Thymus (tissue), 11 donors: ENCODE results near the gene HAUS7. TPM values are rescaled to one million over a fixed set of nuclear protein-coding genes. Genes with fewer than 3 reads are reported as not detected.

Experiments
- DNase-seq, 9 donors: peaks; one replicate each; pipeline ENCODE4 v3.0.0-alpha.2; 2013; ENCODE audit warnings: low spot score in 9 of 9, low read depth in 6 of 9, missing footprints in 1 of 9
- H3K27ac ChIP-seq, 2 donors: one replicate each; pipeline ENCODE4 v1.5.1; 2013; ENCODE audit warnings: control low read depth in 1 of 2, low read depth in 1 of 2, low read length in 1 of 2, mild to moderate bottlenecking in 1 of 2, moderate library complexity in 1 of 2
- H3K27me3 ChIP-seq, 2 donors: one replicate each; pipeline ENCODE4 v1.5.1; 2013; ENCODE audit warnings: low read length in 1 of 2; ENCODE audit not compliant: control insufficient read depth in 2 of 2, insufficient read depth in 1 of 2
- H3K36me3 ChIP-seq, 2 donors: one replicate each; pipeline ENCODE4 v1.5.1; 2013; ENCODE audit warnings: low read length in 1 of 2, mild to moderate bottlenecking in 1 of 2, moderate library complexity in 1 of 2; ENCODE audit not compliant: control insufficient read depth in 2 of 2, insufficient read depth in 2 of 2
- H3K4me1 ChIP-seq, 2 donors: one replicate each; pipeline ENCODE4 v1.5.1; 2013; ENCODE audit warnings: low read length in 2 of 2; ENCODE audit not compliant: control insufficient read depth in 2 of 2, insufficient read depth in 2 of 2
- H3K4me3 ChIP-seq, 2 donors: one replicate each; pipeline ENCODE4 v1.5.1; 2013; ENCODE audit warnings: low read length in 2 of 2, control low read depth in 1 of 2, mild to moderate bottlenecking in 1 of 2
- H3K9me3 ChIP-seq, 2 donors: one replicate each; pipeline ENCODE4 v1.5.1; 2013; ENCODE audit warnings: low read length in 1 of 2, mild to moderate bottlenecking in 1 of 2; ENCODE audit not compliant: control insufficient read depth in 2 of 2, insufficient read depth in 1 of 2
- WGBS: extraction: QIAGEN DNeasy Blood & Tissue Kit; methylation state at CpG from one replicate; pipeline ENCODE4 v1.1.7; 2013; 5-methylcytosine and 5-hydroxymethylcytosine counted together
- polyA plus RNA-seq: library from polyadenylated mRNA; stranded (reverse); fragments of 200-250 nt; gene quantifications from one replicate; pipeline ENCODE4 v1.2.3, GENCODE V29; 2013
- total RNA-seq: library from RNA; stranded (reverse); fragments of 120-200 nt; gene quantifications from one replicate; pipeline ENCODE4 v1.2.4, GENCODE V29; 2013
- donor health status: healthy.

HAUS7 gene
- total and polyA plus RNA-seq, 2 donors, result 19.1 to 47.6 TPM

DNA sequence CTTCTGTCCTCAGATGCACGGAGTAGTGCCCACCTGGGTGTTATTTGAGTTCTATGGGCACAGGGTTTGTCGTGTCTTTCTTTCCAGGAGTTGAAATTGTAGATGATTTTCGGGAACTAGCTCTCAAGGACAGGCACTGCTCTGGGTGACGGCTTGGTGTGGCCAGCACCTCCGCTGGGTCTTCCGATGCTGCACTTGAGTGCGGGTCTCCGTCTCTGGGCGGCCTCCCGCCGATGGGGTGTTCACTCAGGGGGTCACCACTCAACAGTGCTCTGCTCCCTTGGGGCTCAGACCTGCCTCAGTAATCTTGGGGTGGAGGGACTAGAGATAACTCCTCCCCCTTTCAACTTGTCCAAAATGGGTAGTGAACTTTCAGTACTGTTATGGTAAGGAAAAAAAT, 56.6 kb downstream of the HAUS7 start:
- H3K36me3 ChIP-seq, result no peaks in the 10 kb centered on the region
- no peak overlapping the region for H3K4me3 ChIP-seq
- WGBS, result 95% methylated on average over 11 of the region's 11 CpGs
- peaks cover 0 to 26% of the 10 kb centered on the region in 2 donors for H3K27me3 ChIP-seq
- DNase-seq, result no peak
- no peak overlapping the region for H3K27ac ChIP-seq
- H3K4me1 ChIP-seq, result peaks cover 0 to 6% of the 10 kb centered on the region in 2 donors
- no peaks in the 10 kb centered on the region for H3K9me3 ChIP-seq

DNA sequence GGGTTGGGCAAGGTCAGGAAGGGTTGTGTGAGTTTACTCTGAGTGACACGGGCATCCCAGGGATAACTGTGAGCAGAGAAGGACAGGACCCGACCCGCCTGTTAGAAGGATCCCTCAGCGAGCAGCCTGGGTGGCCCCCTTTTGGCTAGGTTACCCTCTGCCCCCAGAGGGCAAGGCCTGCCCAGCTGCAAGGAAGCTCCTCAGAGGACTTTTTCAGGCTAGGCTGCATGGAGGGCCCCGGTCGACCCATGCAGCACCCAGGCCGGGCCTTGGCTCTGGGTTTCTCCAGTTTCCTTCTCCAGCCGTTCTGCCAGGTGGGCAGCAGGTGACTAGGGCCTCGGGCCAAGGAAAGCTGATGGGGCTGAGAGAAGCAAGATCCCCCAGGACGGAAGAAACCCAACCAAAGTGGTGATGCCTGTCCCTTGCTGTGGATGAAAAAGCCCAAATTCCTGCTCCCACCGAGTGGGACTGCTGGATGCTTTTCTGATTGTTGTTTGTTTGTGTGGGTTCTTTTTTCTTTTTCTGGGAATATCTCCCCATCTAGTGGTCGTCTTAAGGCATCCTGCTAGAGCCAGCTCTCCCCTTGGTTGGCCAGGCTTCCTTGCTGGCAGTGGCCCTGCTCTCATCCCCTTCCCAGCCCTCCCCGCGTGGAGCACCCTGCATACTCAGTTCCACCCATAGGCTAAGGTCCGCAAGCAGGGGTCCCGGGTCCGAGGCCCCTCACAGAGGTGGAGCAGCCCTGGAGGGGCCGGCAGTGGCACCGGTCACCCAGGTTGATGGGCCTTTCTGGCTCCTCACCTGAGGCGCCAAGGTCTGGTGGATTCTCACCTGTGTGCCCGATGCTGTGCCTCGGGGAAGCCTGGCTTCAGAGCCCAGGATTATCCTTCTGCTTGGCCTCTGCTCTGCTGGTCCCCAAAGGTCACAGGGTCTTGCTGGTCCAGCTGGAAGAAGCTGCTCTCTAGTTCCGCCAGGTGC, 57.3 kb downstream of the HAUS7 start:
- H3K27me3 ChIP-seq, result peaks cover 0 to 26% of the 10 kb centered on the region in 2 donors
- DNase-seq, result no peak
- no peak overlapping the region for H3K4me3 ChIP-seq
- no peak overlapping the region for H3K27ac ChIP-seq
- H3K4me1 ChIP-seq, result peaks cover 0 to 6% of the 10 kb centered on the region in 2 donors
- H3K36me3 ChIP-seq, result no peaks in the 10 kb centered on the region
- WGBS, result 95% methylated on average over 23 of the region's 23 CpGs
- no peaks in the 10 kb centered on the region for H3K9me3 ChIP-seq

DNA sequence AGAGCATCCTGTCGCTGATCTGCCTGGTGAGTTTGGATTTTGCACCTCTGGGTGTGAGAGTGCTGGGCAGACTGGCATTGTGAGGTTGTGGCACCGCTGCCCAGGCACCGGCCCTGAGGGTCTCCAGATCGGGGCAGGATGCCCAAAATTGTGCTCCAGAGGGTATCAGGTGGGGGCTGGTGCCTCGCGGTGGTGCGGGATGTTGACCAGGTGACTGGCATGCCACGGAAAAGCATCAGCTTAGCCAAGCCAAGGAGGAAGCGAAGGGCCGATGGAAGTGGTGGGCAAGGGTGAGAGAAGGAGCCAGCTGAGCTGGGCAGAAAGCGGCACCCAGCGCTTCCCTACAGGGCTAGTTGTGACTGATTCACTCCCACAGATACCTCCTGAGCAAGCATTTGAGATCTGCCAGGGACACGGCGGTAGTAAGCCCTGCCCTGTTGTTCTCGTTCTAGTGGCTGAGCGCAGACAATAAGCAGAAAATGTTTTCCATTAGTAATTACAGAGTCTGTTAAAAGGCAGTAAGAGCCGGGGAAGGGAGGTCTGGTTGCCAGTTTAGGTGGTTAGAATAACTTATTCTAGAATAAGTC, 58.3 kb downstream of the HAUS7 start:
- Histone ChIP-seq H3K4me3 (peak overlapping the region; percentile 20 to 47), H3K36me3 (no peaks in the 10 kb centered on the region), H3K27ac (no peak overlapping the region), H3K9me3 (no peaks in the 10 kb centered on the region), H3K4me1 (peaks cover 0 to 6% of the 10 kb centered on the region in 2 donors), H3K27me3 (peaks cover 0 to 26% of the 10 kb centered on the region in 2 donors)
- WGBS, result 46% methylated on average over 17 of the region's 17 CpGs
- DNase-seq, result no peak

DNA sequence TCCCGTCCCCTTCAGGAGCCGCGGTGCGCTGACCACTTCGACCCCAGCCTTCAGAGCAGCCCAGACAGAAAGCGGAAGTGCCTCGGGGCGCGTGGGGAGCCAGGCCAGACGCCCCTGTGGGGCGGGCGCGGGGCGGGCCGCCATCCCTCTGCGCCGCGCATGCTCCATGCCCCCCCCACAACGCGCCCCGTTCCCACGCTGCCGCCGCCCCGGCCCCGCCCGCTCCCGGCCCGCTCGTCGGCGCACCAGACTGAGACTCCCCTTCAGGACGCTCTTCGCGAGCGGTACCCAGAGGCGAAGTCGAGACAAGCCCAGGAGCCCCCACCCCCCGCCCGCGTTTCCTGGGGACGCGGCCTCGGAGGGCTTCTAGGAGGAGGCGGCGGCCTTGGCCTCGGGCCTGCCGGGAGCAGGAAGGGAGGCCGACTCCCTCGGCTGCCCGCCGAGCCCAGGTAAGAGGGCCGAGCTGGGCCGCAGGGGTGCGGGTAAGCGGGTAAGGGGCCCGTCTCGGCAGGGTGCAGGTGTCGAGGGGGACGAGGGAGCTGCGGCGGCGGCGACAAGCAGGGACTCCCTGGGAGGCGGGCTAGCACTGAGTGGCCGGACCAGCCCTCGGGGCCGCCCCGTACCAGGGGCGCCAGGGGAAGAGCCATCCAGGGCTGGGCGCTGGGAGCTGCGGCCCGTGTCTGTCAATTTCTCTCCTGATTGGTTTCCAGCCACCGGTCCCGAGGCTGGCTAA, 59.0 kb downstream of the HAUS7 start, which contains the start of gene ZFP92:
Gene ZFP92, plus strand, starts transcription at position 218 of the 733 bp plus-strand sequence. CDS start 6,851 bp downstream, outside the sequence.
- WGBS, result 1% methylated on average over 70 of the region's 75 CpGs
- Histone ChIP-seq H3K9me3 (no peaks in the 10 kb centered on the region), H3K4me1 (peaks cover 0 to 6% of the 10 kb centered on the region in 2 donors), H3K27me3 (peaks cover 0 to 26% of the 10 kb centered on the region in 2 donors), H3K4me3 (peak within 1 kb of the TSS; percentile 20 to 47), H3K36me3 (no peaks in the 10 kb centered on the region), H3K27ac (no peak within 1 kb of the TSS)
- peak in 3 of 9 donors; percentile 4 to 17 (median 6) for DNase-seq

DNA sequence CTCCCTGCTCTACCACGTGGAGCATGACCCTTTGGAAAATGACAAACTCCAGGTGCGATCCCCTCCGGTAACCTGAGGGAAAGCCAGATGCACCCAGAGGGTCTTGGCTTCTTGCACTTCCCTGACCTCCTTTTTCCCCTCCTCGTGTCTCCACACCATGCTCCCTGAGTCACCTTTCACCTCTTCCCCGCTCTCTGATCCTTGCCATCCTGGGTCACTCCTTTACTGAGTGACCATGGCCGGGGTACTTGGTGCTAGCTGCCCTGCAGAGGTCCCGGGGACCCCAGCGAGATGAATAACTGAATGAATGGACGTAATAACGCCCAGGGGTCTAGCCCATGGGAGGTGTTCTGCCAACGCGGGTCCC, 59.5 kb downstream of the HAUS7 start:
- WGBS, result 75% methylated on average over 12 of the region's 12 CpGs

DNA sequence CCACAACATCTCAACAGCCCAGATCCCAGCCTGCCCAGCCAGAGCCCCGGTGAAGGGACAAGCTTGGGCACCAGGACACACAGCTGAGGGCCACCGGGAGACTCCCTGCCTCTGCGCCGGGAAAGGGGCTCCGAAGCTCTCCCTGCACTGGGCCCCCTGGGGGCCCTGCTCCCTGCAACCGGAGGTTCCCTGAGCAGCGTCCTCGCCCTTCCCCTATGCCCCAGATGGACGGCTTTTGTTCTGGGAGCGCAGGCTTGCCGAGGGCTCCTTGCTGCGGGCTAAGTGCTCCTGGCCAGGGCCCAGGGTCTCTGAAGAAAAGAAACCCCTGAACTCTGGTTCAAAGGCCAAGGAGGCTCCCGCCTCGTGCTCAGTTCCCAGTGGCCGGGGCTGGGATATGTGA, 60.0 kb downstream of the HAUS7 start:
- no peak for DNase-seq
- Histone ChIP-seq H3K27me3 (peaks cover 0 to 26% of the 10 kb centered on the region in 2 donors), H3K27ac (no peak overlapping the region), H3K36me3 (no peaks in the 10 kb centered on the region), H3K4me1 (peaks cover 0 to 6% of the 10 kb centered on the region in 2 donors), H3K4me3 (no peak overlapping the region), H3K9me3 (no peaks in the 10 kb centered on the region)
- 98% methylated on average over 15 of the region's 15 CpGs for WGBS

More for the DNA sequence above, 59.5 kb downstream of the HAUS7 start:
- H3K9me3 ChIP-seq, result no peaks in the 10 kb centered on the region
- no peak overlapping the region for H3K27ac ChIP-seq
- DNase-seq, result no peak
- H3K36me3 ChIP-seq, result no peaks in the 10 kb centered on the region
- H3K27me3 ChIP-seq, result peaks cover 0 to 26% of the 10 kb centered on the region in 2 donors
- H3K4me3 ChIP-seq, result peak overlapping the region in 1 of 2 donors; percentile 47
- peaks cover 0 to 6% of the 10 kb centered on the region in 2 donors for H3K4me1 ChIP-seq

DNA sequence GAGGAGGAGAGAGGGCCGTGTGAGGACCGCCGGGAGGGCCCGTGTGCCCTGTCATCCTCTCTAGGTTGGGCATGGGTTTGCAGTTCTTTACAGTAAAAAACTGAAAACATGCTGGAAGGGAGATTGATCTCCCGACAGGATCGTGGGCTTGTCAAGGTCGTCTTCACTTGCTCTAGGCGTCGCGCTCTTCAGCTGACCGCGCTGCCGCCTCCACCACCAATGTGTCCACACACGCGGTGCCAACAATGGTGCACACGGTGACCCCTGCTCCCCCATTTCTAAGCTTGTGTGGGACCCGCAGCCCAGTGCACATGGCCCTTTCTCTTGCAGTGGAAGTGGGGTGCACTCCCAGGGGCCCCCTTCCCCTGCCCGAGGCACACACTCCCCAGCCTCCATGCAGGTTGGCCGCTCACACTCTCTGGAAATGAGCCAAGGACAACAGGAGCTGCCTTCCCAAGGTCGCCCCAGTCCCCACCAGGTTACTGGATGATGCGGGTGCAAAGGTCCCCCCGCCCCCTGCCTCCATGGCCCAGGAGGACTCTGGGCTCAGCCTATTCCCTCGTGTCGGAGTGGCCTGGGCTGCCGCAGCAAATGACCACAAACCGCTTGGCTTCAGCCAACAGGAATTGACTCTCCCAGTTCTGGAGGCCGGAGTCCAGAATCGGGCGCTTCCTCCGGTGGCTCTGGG, 60.8 kb downstream of the HAUS7 start:
- no peaks in the 10 kb centered on the region for H3K9me3 ChIP-seq
- WGBS, result 94% methylated on average over 30 of the region's 30 CpGs
- no peaks in the 10 kb centered on the region for H3K36me3 ChIP-seq
- no peak overlapping the region for H3K4me3 ChIP-seq
- H3K27me3 ChIP-seq, result peaks cover 0 to 26% of the 10 kb centered on the region in 2 donors
- H3K27ac ChIP-seq, result no peak overlapping the region
- H3K4me1 ChIP-seq, result peaks cover 0 to 6% of the 10 kb centered on the region in 2 donors
- no peak for DNase-seq

DNA sequence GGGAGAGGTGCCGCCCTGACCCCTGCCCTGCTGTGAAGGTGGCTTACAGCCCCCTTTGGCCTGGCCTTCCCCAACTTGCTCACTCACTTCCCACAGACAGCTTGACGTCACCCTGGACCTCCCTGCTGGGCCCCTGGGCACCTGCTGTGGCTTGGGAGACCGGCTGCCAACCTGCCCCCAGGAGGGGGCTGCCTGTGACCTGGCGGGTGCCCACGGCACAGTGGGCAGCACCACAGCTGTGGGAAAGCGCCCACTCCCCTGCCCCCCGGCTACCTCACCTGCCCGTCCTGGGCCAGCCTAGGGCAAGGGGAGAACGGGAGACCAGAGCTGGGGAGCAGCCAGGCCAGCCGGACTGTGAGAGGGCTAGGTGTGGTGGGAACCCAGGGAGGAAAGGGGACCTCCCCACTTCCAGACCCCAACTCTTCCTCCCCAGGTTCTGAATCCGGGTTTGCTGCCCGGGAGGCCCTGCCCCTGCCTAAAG, 61.5 kb downstream of the HAUS7 start:
- no peak overlapping the region for H3K27ac ChIP-seq
- no peak overlapping the region for H3K4me3 ChIP-seq
- WGBS, result 97% methylated on average over 12 of the region's 12 CpGs
- peaks cover 0 to 26% of the 10 kb centered on the region in 2 donors for H3K27me3 ChIP-seq
- peaks cover 0 to 6% of the 10 kb centered on the region in 2 donors for H3K4me1 ChIP-seq
- DNase-seq, result no peak
- H3K36me3 ChIP-seq, result no peaks in the 10 kb centered on the region
- no peaks in the 10 kb centered on the region for H3K9me3 ChIP-seq
